Psoas muscle (tissue), 8 donors: ENCODE data around the gene PHACTR2. TPM values are rescaled to one million over a fixed set of nuclear protein-coding genes. Genes with fewer than 3 reads are reported as not detected.
A peak's percentile ranks its signal among the peaks of the same experiment; 100 is the strongest.

Source experiments
- ATAC-seq, 4 donors: fragments of 200-7000 bp; cut with Tn5 transposase; one replicate each; pipeline ENCODE4 v1.9.1; 2020; ENCODE audit warnings: moderate library complexity in 3 of 4, mild to moderate bottlenecking in 2 of 4
- DNase-seq, 2 donors: peaks; one replicate each; pipeline ENCODE4 v3.0.0-alpha.2; 2020
- H3K27ac ChIP-seq: fragments of 200-600 bp; one replicate; pipeline ENCODE4 v1.8.0; 2022
- H3K27me3 ChIP-seq, 3 donors: fragments of 200-600 bp in 1 of 3; one replicate each; pipeline versions ENCODE4 v1.6.1 to v1.8.0; 2013 to 2022; ENCODE audit warnings: low read length in 2 of 3, mild to moderate bottlenecking in 2 of 3, moderate library complexity in 1 of 3; ENCODE audit not compliant: insufficient read depth in 3 of 3
- H3K36me3 ChIP-seq, 2 donors: fragments of 200-600 bp in 1 of 2; one replicate each; pipeline versions ENCODE4 v1.6.1 to v1.8.0; 2013 to 2022; ENCODE audit warnings: low read depth in 1 of 2, mild to moderate bottlenecking in 1 of 2, moderate library complexity in 1 of 2; ENCODE audit not compliant: insufficient read depth in 1 of 2
- H3K4me1 ChIP-seq: fragments of 200-600 bp; one replicate; pipeline ENCODE4 v1.8.0; 2022
- H3K4me3 ChIP-seq: fragments of 200-600 bp; one replicate; pipeline ENCODE4 v1.8.0; 2022; ENCODE audit warnings: mild to moderate bottlenecking
- H3K9me3 ChIP-seq: fragments of 200-600 bp; one replicate; pipeline ENCODE4 v1.8.0; 2022
- WGBS, 3 donors: extraction: QIAGEN DNeasy Blood & Tissue Kit; methylation state at CpG; one replicate each; pipeline versions ENCODE4 v1.1.6 to v1.1.7; 2013; 5-methylcytosine and 5-hydroxymethylcytosine counted together
- intact Hi-C, 2 donors: fragments of 100-400 bp; cut with DNase I; formaldehyde crosslinking; loops; one replicate each; pipeline versions ENCODE4 v1.11.0 to v1.14.2; 2022
- polyA plus RNA-seq, 3 donors: library from polyadenylated mRNA; stranded (reverse); fragments of 200-250 nt; gene quantifications; one replicate each; pipeline ENCODE4 v1.2.3, GENCODE V29; 2013
- total RNA-seq, 4 donors: library from RNA; stranded (reverse); fragmentation: NEBNext Ultra II Directional in 2 of 4; extraction: Animal tissue kit (Norgen Biotek cat#: 25700) in 2 of 4; gene quantifications; one replicate each; pipeline versions ENCODE4 v1.2.1 to v1.2.4, GENCODE V29; 2021 to 2023
- TF ChIP-seq, protein P1 (sequence below): fragments of 200-600 bp; IDR thresholded peaks from one replicate; pipeline ENCODE4 v1.8.0; 2022; ENCODE audit warnings: antibody characterized with exemption
- donor health status: healthy with polysubstance abuse.
- donor health status: DM: no; HTN: no; CAD: no; lungs with moderate emphysema.
- donor health status: Bipolar disorder and iron deficiency.
- donor health status: healthy.
- donor health status: DM: yes; HTN: yes; CAD: no.
- donor health status: DM: no; HTN: no; CAD: no.
- donor health status: DM: no; HTN: no; CAD: no.
- donor health status: DM: yes; HTN: yes; CAD: no.

The PHACTR2 gene
- total and polyA plus RNA-seq, 7 donors = 3.4 to 48.8 (median 30.0) TPM

GRCh38 chr6:143743301-143744166, 65.8 kb downstream of the PHACTR2 start:
- peak in 3 of 4 donors; percentile 45 to 75 (median 48) for ATAC-seq
- H3K27ac ChIP-seq = peak overlapping the region; percentile 50
- peaks cover 34% of the 10 kb centered on the region for H3K4me1 ChIP-seq
- no peaks in the 10 kb centered on the region for H3K27me3 ChIP-seq
- intact Hi-C loops = loop anchor here in 1 of 2 donors (10.0 kb wide), 1 partner anchor 149 kb away; no protein-coding TSS in a partner anchor
- no peaks in the 10 kb centered on the region for H3K36me3 ChIP-seq
- 19 to 28% (median 22%) methylated on average over 12 of the region's 12 CpGs for WGBS, 3 donors
- H3K4me3 ChIP-seq = peak overlapping the region; percentile 11
- DNase-seq = no peak
- TF ChIP-seq, protein P1, sequence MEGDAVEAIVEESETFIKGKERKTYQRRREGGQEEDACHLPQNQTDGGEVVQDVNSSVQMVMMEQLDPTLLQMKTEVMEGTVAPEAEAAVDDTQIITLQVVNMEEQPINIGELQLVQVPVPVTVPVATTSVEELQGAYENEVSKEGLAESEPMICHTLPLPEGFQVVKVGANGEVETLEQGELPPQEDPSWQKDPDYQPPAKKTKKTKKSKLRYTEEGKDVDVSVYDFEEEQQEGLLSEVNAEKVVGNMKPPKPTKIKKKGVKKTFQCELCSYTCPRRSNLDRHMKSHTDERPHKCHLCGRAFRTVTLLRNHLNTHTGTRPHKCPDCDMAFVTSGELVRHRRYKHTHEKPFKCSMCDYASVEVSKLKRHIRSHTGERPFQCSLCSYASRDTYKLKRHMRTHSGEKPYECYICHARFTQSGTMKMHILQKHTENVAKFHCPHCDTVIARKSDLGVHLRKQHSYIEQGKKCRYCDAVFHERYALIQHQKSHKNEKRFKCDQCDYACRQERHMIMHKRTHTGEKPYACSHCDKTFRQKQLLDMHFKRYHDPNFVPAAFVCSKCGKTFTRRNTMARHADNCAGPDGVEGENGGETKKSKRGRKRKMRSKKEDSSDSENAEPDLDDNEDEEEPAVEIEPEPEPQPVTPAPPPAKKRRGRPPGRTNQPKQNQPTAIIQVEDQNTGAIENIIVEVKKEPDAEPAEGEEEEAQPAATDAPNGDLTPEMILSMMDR = no peak
- no peaks in the 10 kb centered on the region for H3K9me3 ChIP-seq

DNA sequence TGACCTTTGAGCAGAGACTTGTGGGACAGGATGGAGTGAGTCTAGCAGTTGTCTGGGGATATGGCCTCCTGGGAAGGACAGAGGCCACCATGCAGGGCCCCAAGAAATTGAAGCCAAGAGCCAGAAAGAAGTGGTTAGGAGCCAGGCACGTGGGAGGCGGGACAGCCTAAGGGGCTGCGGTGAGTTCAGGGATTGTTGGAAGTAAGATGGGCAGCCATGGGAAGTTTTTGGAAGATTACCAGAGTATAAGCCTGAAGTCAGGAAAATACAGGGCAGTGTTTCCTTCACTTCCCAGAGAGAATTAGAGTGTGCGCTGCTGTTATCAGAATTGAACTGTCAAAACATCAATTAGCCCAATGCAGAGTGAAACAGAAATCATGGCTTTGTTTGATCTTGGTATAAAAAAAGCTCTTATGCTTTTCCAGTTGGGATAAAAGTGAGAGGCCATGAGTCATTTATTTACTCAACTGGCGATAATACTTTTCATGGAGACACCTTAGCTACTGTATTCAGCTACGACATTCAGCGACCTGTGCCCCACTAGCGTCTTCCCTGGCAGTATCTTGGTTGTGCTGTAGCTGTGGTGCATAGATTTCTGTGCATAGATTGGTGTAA, 66.9 kb downstream of the PHACTR2 start:
- TF ChIP-seq, protein P1 = no peak
- Histone ChIP-seq H3K9me3 (no peaks in the 10 kb centered on the region), H3K27ac (peak overlapping the region; percentile 6), H3K4me3 (peak overlapping the region; percentile 37), H3K36me3 (no peaks in the 10 kb centered on the region), H3K27me3 (no peaks in the 10 kb centered on the region), H3K4me1 (peaks cover 34% of the 10 kb centered on the region)
- WGBS, 3 donors = 59 to 65% (median 64%) methylated on average over 8 of the region's 8 CpGs
- no peak for DNase-seq
- ATAC-seq = peak in 1 of 4 donors; percentile 23
- intact Hi-C loops = loop anchor here in 1 of 2 donors (5.0 to 10.0 kb wide), 2 partner anchors 62 to 150 kb away; no protein-coding TSS in a partner anchor

- Histone ChIP-seq H3K4me1 (peaks cover 34% of the 10 kb centered on the region), H3K27ac (no peak overlapping the region), H3K4me3 (peak overlapping the region; percentile 37), H3K9me3 (no peaks in the 10 kb centered on the region), H3K27me3 (no peaks in the 10 kb centered on the region), H3K36me3 (no peaks in the 10 kb centered on the region)
- peak; percentile 20 to 43 (median 31) for ATAC-seq
- TF ChIP-seq, protein P1 = no peak
- 37 to 54% (median 39%) methylated on average over 22 of the region's 22 CpGs for WGBS, 3 donors
- no peak for DNase-seq
- intact Hi-C loops = loop anchor here in 1 of 2 donors (5.0 to 10.0 kb wide), 2 partner anchors 63 to 151 kb away; no protein-coding TSS in a partner anchor
These were observed 67.7 kb downstream of the PHACTR2 start for GRCh38 chr6:143745166-143746133.
